Parathyroid adenoma (tissue), 2 donors: Measurements from ENCODE around the gene PRKAG1.
A peak's percentile ranks its signal among the peaks of the same experiment; 100 is the strongest.
"Not testable (repeated sequence)": the region's sequence is repeated elsewhere in the genome, so short reads cannot be mapped to it uniquely, and the experiment has no call there.

Source experiments
- H2AFZ ChIP-seq: fragments of 300-600 bp; sonication (generic); one replicate; pipeline ENCODE4 v1.7.0; 2017; ENCODE audit warnings: antibody characterized with exemption, mild to moderate bottlenecking
- H3K27ac ChIP-seq: fragments of 300-600 bp; sonication (generic); one replicate; pipeline ENCODE4 v1.7.0; 2017
- H3K27me3 ChIP-seq: fragments of 300-600 bp; sonication (generic); one replicate; pipeline ENCODE4 v1.7.0; 2017; ENCODE audit warnings: low read length; ENCODE audit not compliant: control insufficient read depth, insufficient read depth
- H3K36me3 ChIP-seq: fragments of 300-600 bp; sonication (generic); one replicate; pipeline ENCODE4 v1.7.0; 2017; ENCODE audit warnings: low read length; ENCODE audit not compliant: control insufficient read depth, insufficient read depth
- H3K4me1 ChIP-seq: fragments of 300-600 bp; sonication (generic); one replicate; pipeline ENCODE4 v1.7.0; 2017; ENCODE audit warnings: control low read depth
- H3K4me2 ChIP-seq: fragments of 300-600 bp; sonication (generic); one replicate; pipeline ENCODE4 v1.7.0; 2017; ENCODE audit warnings: low read length
- H3K4me3 ChIP-seq: fragments of 300-600 bp; sonication (generic); one replicate; pipeline ENCODE4 v1.7.0; 2017; ENCODE audit warnings: low read depth, low read length
- H3K79me2 ChIP-seq: fragments of 300-600 bp; sonication (generic); one replicate; pipeline ENCODE4 v1.7.0; 2017; ENCODE audit warnings: control low read depth
- H3K9ac ChIP-seq: fragments of 300-600 bp; sonication (generic); one replicate; pipeline ENCODE4 v1.7.0; 2017; ENCODE audit warnings: mild to moderate bottlenecking
- H3K9me3 ChIP-seq: fragments of 300-600 bp; sonication (generic); one replicate; pipeline ENCODE4 v1.7.0; 2017; ENCODE audit warnings: low read length; ENCODE audit not compliant: control insufficient read depth
- TF ChIP-seq, protein P1 (sequence below): fragments of 300-600 bp; sonication (generic); IDR thresholded peaks from one replicate; pipeline ENCODE4 v1.7.0; 2017; ENCODE audit warnings: antibody characterized with exemption, mild to moderate bottlenecking
- donor health status: primary hyperparathyroidism.

PRKAG1 gene

DNA sequence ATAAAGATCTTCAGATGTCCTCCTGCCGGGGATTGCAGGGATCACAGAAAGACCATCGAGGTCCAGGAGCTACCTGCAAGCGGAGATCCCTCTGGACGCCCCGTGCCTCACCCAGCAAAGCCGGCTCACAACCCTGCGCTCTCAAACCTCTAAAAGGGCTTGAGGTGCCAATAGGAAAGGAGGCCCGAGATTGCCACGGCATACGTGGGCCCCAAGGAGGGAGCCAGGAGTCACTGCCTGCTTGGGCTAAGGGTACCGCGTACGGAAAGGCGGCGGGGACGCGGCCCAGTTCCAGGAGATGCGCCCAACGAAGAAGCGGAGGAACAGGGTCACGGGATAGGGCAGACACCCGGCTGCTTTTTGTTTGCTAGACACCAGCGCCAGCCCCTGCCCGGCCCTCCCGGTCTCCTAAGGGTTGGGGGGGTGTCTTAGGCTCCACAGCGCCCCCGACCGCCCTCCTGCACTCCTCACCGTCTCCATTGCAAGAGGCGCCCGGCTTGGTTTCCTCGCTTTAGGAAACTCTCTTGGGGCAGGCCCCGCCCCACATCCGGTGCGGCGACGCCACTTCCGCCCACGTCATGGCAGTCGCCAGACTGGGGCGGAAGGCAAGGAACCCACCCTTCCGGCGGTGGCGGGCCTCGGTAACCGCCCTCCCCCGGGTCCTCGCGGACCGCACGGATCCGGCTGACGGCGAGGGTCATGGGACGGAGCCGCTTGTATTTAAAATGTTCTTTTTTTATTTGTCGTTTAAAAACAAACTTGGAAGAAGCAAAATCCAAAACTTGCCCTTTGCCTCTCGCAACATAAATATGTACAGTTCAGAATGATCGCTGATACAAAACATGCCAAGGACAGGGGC, at the start of gene PRKAG1:
Gene PRKAG1, minus strand, starts transcription at position 516 of the 859 bp plus-strand sequence. Its CDS starts 36 bp downstream, at position 480.
- Histone ChIP-seq H3K4me3 (peak within 1 kb of the TSS; percentile 88), H3K27ac (peak within 1 kb of the TSS; percentile 80), H3K9me3 (no peaks in the 10 kb centered on the region), H3K4me2 (peak within 1 kb of the TSS; percentile 76), H3K4me1 (peaks cover 8% of the 10 kb centered on the region), H3K36me3 (no peaks in the 10 kb centered on the region), H2AFZ (peak within 1 kb of the TSS; percentile 91), H3K79me2 (peaks cover 30% of the 10 kb centered on the region), H3K27me3 (no peaks in the 10 kb centered on the region), H3K9ac (peak within 1 kb of the TSS; percentile 70)
- TF ChIP-seq, protein P1, sequence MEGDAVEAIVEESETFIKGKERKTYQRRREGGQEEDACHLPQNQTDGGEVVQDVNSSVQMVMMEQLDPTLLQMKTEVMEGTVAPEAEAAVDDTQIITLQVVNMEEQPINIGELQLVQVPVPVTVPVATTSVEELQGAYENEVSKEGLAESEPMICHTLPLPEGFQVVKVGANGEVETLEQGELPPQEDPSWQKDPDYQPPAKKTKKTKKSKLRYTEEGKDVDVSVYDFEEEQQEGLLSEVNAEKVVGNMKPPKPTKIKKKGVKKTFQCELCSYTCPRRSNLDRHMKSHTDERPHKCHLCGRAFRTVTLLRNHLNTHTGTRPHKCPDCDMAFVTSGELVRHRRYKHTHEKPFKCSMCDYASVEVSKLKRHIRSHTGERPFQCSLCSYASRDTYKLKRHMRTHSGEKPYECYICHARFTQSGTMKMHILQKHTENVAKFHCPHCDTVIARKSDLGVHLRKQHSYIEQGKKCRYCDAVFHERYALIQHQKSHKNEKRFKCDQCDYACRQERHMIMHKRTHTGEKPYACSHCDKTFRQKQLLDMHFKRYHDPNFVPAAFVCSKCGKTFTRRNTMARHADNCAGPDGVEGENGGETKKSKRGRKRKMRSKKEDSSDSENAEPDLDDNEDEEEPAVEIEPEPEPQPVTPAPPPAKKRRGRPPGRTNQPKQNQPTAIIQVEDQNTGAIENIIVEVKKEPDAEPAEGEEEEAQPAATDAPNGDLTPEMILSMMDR: peak; percentile 46

DNA sequence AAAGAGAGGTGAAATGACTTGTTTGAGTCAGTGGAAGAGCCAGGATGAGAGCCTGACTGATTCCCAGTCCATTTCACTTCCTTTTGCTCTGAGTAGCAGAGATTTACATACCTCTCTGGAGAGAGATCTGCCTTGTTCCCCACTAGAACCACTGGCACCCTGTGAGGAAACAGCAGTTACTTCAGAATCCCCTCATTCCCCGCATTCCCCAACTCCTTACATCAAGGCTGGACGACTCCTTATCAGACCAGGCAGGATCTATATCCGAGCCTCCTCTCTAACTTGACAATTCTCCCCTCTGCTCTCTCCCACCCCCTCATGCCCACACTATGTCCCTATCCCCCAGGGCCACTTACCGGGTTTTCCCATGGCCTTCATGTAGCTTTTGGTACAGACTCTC, 47.5 kb upstream of the PRKAG1 start:
- H3K36me3 ChIP-seq: no peaks in the 10 kb centered on the region
- H3K79me2 ChIP-seq: no peaks in the 10 kb centered on the region
- no peaks in the 10 kb centered on the region for H3K9me3 ChIP-seq
- no peak overlapping the region for H2AFZ ChIP-seq
- no peaks in the 10 kb centered on the region for H3K27me3 ChIP-seq
- no peak overlapping the region for H3K4me2 ChIP-seq
- peaks cover 3% of the 10 kb centered on the region for H3K4me1 ChIP-seq
- TF ChIP-seq, protein P1: no peak
- H3K4me3 ChIP-seq: no peak overlapping the region
- no peak overlapping the region for H3K27ac ChIP-seq
- H3K9ac ChIP-seq: no peak overlapping the region

DNA sequence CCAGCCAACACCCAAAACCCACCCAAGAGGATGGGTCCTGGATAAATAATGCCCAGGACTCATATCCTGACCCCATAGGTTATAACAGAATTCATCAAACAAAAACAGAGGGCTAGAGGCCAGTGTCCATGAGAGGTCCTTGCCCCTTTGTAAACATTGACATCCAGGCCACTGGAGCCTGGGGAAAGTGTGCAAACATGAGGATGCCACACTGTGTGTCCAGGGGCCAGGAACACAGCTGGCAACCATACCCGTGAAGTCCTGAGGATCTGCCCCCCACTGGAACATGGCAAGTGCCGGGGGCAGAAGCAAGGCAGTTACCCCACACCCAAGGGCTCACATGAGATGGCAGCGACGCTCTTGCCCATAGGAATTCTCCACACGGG, 46.2 kb upstream of the PRKAG1 start:
- no peaks in the 10 kb centered on the region for H3K4me1 ChIP-seq
- H3K9me3 ChIP-seq: no peaks in the 10 kb centered on the region
- H2AFZ ChIP-seq: no peak overlapping the region
- no peaks in the 10 kb centered on the region for H3K27me3 ChIP-seq
- H3K79me2 ChIP-seq: peaks cover 6% of the 10 kb centered on the region
- no peak overlapping the region for H3K9ac ChIP-seq
- H3K36me3 ChIP-seq: no peaks in the 10 kb centered on the region
- no peak overlapping the region for H3K4me2 ChIP-seq
- no peak overlapping the region for H3K4me3 ChIP-seq
- TF ChIP-seq, protein P1: no peak
- no peak overlapping the region for H3K27ac ChIP-seq

DNA sequence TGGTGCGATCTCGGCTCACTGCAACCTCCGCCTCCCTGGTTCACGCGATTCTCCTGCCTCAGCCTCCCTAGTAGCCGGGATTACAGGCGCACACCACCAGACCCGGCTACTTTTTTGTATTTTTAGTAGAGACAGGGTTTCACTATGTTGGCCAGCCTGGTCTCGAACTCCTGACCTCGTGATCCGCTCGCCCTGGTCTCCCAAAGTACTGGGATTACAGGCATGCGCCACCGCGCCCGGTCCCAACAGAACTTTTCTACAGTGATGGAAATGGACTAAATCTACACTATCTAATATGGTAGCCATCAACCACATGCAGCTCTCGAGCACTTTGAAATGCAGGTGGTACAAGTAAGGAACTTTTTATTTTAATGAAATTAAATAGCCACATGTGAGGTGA, 43.3 kb upstream of the PRKAG1 start:
- not testable (repeated sequence) for H3K4me2 ChIP-seq, H3K36me3 ChIP-seq, H2AFZ ChIP-seq, H3K27ac ChIP-seq, H3K27me3 ChIP-seq, H3K4me3 ChIP-seq, H3K9me3 ChIP-seq, H3K9ac ChIP-seq
- Histone ChIP-seq H3K4me1 (peaks cover 20% of the 10 kb centered on the region), H3K79me2 (peaks cover 33% of the 10 kb centered on the region)

DNA sequence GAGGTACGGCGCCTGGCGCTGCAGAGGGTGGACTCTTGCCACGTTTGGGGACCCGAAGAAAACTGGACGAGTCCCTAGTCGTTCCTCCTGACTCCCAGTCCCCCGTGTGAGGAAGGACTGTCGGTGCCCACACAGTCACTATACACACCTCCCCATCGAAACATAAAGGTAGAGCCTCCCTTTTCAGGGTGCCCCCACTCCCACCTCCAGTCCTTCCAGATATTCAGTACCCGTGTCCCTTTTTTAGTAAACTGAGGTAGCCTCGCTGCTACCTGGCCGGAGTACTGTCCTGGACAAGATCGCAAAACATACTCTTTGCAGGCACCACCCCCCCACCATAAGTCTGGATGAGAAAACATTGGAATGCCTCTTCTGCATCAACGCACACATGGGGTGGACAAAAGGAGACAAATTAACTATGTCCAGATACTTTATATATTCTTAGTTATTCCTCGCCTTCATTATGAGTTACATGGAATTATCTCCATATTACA, 42.6 kb upstream of the PRKAG1 start:
- H3K36me3 ChIP-seq: no peaks in the 10 kb centered on the region
- H3K79me2 ChIP-seq: peaks cover 40% of the 10 kb centered on the region
- peaks cover 28% of the 10 kb centered on the region for H3K4me1 ChIP-seq
- no peaks in the 10 kb centered on the region for H3K9me3 ChIP-seq
- peak overlapping the region; percentile 98 for H3K27ac ChIP-seq
- no peak overlapping the region for H3K9ac ChIP-seq
- no peaks in the 10 kb centered on the region for H3K27me3 ChIP-seq
- TF ChIP-seq, protein P1: no peak
- H3K4me2 ChIP-seq: peak overlapping the region; percentile 97
- H3K4me3 ChIP-seq: peak overlapping the region; percentile 89
- peak overlapping the region; percentile 100 for H2AFZ ChIP-seq
